SK-N-SH treated with all-trans-retinoic acid at 6 μM for 48 hours (cell line): ENCODE measurements around the gene GGN.

Experiments
- ATAC-seq: fragments of 200-7000 bp; cut with Tn5 transposase; 3 replicates; pipeline ENCODE4 v1.9.1; 2020; ENCODE audit warnings: mild to moderate bottlenecking, moderate library complexity
- BACH2 ChIP-seq: fragments of 250-450 bp; sonication (Bioruptor Pico); IDR thresholded peaks from 2 replicates; pipeline ENCODE4 v1.9.0; 2021; ENCODE audit warnings: mild to moderate bottlenecking, borderline replicate concordance
- CREB5 ChIP-seq: fragments of 250-450 bp; sonication (Bioruptor Pico); IDR thresholded peaks from 2 replicates; pipeline ENCODE4 v1.5.1; 2020; ENCODE audit warnings: low read depth, mild to moderate bottlenecking, moderate library complexity
- CSDC2 ChIP-seq: fragments of 250-450 bp; sonication (Bioruptor Pico); IDR thresholded peaks from 2 replicates; pipeline ENCODE4 v1.5.0; 2020; ENCODE audit warnings: mild to moderate bottlenecking, moderate library complexity
- ESRRG ChIP-seq: fragments of 250-450 bp; sonication (Bioruptor Pico); IDR thresholded peaks from 2 replicates; pipeline ENCODE4 v1.6.1; 2021; ENCODE audit warnings: mild to moderate bottlenecking
- GLIS3 ChIP-seq: fragments of 250-450 bp; sonication (Bioruptor Pico); IDR thresholded peaks from 2 replicates; pipeline ENCODE4 v1.5.0; 2020; ENCODE audit warnings: mild to moderate bottlenecking, moderate library complexity
- ISL1 ChIP-seq: fragments of 250-450 bp; sonication (Bioruptor Pico); IDR thresholded peaks from 2 replicates; pipeline ENCODE4 v2.1.2; 2022; ENCODE audit warnings: mild to moderate bottlenecking, moderate library complexity
- OSR1 ChIP-seq: fragments of 250-450 bp; sonication (Bioruptor Pico); IDR thresholded peaks from 2 replicates; pipeline ENCODE4 v1.8.0; 2022; ENCODE audit warnings: moderate library complexity, mild to moderate bottlenecking, inconsistent platforms
- POU6F1 ChIP-seq: fragments of 250-450 bp; sonication (Bioruptor Pico); IDR thresholded peaks from 2 replicates; pipeline ENCODE4 v1.8.0; 2021; ENCODE audit warnings: low read depth, mild to moderate bottlenecking, moderate library complexity, borderline replicate concordance
- PPARA ChIP-seq: fragments of 250-450 bp; sonication (Bioruptor Pico); IDR thresholded peaks from 2 replicates; pipeline ENCODE4 v1.5.0; 2020; ENCODE audit warnings: mild to moderate bottlenecking, borderline replicate concordance
- RARB ChIP-seq: fragments of 250-450 bp; sonication (Bioruptor Pico); IDR thresholded peaks from 2 replicates; pipeline ENCODE4 v1.8.0; 2021; ENCODE audit warnings: mild to moderate bottlenecking, moderate library complexity
- SNAI2 ChIP-seq: fragments of 250-450 bp; sonication (Bioruptor Pico); IDR thresholded peaks from 2 replicates; pipeline ENCODE4 v1.5.0; 2020; ENCODE audit warnings: mild to moderate bottlenecking, moderate library complexity
- TCF4 ChIP-seq: fragments of 250-450 bp; sonication (Bioruptor Pico); IDR thresholded peaks from 2 replicates; pipeline ENCODE4 v1.8.0; 2021; ENCODE audit warnings: mild to moderate bottlenecking, moderate library complexity, borderline replicate concordance
- TOX ChIP-seq: fragments of 250-450 bp; sonication (Bioruptor Pico); IDR thresholded peaks from 2 replicates; pipeline ENCODE4 v1.8.0; 2021; ENCODE audit warnings: mild to moderate bottlenecking, moderate library complexity, borderline replicate concordance
- TSHZ2 ChIP-seq: fragments of 250-450 bp; sonication (Bioruptor Pico); IDR thresholded peaks from 2 replicates; pipeline ENCODE4 v1.5.0; 2020; ENCODE audit warnings: mild to moderate bottlenecking, moderate library complexity
- ZC3H10 ChIP-seq: fragments of 250-450 bp; sonication (Bioruptor Pico); IDR thresholded peaks from 2 replicates; pipeline ENCODE4 v1.5.1; 2021; ENCODE audit warnings: mild to moderate bottlenecking, moderate library complexity
- ZFP3 ChIP-seq: fragments of 250-450 bp; sonication (Bioruptor Pico); IDR thresholded peaks from 2 replicates; pipeline ENCODE4 v1.5.0; 2020; ENCODE audit warnings: mild to moderate bottlenecking, moderate library complexity
- ZFP30 ChIP-seq: fragments of 450-650 bp; formaldehyde crosslinking; IDR thresholded peaks from 2 replicates; pipeline ENCODE4 v1.5.0; 2022; ENCODE audit warnings: mild to moderate bottlenecking, moderate library complexity
- ZNF565 ChIP-seq: fragments of 450-650 bp; formaldehyde crosslinking; conservative IDR thresholded peaks from 2 replicates; pipeline ENCODE4 v1.5.0; 2020; ENCODE audit warnings: low read depth, mild to moderate bottlenecking, moderate library complexity
- ZNF8 ChIP-seq: fragments of 450-650 bp; formaldehyde crosslinking; IDR thresholded peaks from 2 replicates; pipeline ENCODE4 v1.5.0; 2020; ENCODE audit warnings: mild to moderate bottlenecking, moderate library complexity
- TF ChIP-seq, protein P1 (sequence below): fragments of 250-450 bp; sonication (Bioruptor Pico); IDR thresholded peaks from 2 replicates; pipeline ENCODE4 v1.8.0; 2020; ENCODE audit warnings: mild to moderate bottlenecking, moderate library complexity, borderline replicate concordance

GGN gene

DNA sequence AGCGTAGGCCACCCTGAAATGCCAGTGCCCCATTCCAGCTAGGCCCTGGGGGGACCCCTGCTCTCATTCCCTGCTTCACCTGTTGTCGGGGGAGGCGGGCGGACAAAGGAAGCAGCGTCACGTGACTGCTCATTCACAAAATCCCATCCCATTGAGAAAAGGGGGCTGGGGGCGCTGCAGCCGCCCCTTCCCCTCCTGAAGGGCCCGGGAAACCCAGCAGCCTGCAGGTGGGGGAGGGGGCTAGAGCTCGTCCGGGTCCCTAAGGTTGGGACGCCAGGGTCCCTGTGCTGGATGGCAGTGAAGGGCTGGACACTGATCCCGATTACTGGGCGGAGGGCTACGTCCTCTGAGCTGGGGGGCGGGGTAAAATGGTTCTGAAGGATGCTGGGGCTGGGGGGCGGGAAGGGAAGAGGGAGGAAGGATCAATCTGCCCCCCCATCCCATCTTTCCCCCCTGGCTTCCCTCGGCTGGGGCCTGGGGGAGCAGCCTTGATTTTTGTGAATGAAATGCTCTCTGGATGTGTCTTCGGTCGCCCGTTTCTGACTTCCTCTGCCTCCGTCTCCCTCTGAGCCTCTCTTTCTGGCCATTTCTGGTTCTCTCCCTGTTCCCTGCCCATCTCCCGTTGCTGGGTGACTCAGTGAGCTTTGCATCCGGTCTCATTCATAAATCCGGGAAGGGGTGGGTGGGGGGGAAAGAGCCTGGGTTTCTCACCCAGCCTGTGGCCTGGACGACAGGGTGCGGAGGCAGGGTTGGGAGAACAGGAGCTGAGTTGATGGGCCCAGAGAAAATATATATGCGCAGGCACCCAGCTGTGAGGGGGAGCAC lies 1.5 kb upstream of the GGN start:
- peak; percentile 11 for ATAC-seq
- no peak for TF ChIP-seq OSR1 (CRISPR knock-in tag)
- TF ChIP-seq, protein P1, sequence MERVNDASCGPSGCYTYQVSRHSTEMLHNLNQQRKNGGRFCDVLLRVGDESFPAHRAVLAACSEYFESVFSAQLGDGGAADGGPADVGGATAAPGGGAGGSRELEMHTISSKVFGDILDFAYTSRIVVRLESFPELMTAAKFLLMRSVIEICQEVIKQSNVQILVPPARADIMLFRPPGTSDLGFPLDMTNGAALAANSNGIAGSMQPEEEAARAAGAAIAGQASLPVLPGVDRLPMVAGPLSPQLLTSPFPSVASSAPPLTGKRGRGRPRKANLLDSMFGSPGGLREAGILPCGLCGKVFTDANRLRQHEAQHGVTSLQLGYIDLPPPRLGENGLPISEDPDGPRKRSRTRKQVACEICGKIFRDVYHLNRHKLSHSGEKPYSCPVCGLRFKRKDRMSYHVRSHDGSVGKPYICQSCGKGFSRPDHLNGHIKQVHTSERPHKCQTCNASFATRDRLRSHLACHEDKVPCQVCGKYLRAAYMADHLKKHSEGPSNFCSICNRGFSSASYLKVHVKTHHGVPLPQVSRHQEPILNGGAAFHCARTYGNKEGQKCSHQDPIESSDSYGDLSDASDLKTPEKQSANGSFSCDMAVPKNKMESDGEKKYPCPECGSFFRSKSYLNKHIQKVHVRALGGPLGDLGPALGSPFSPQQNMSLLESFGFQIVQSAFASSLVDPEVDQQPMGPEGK (CRISPR knock-in tag): peak; percentile 12; the same call in 1 of the 2 replicates

GRCh38 chr19:38388349-38389100 lies 691 bp upstream of the GGN start, which contains the start of gene SPRED3:
TSS of gene SPRED3 (plus strand) at chr19:38388697. CDS start at chr19:38390303, 1,606 bp downstream.
- peak; percentile 45 for ATAC-seq
- TF ChIP-seq ISL1 (no peak), POU6F1 (CRISPR knock-in tag) (no peak), SNAI2 (CRISPR knock-in tag) (no peak), OSR1 (CRISPR knock-in tag) (no peak), TSHZ2 (CRISPR knock-in tag) (no peak)
- TF ChIP-seq, protein P1 (CRISPR knock-in tag): peak; percentile 90; the same call in 1 of the 2 replicates

GRCh38 chr19:38386971-38387549 lies 774 bp downstream of the GGN start:
- ATAC-seq: peak; percentile 0; the same call in 1 of the 3 replicates
- TF ChIP-seq TOX (CRISPR knock-in tag) (no peak), PPARA (CRISPR knock-in tag) (no peak), ZNF565 (CRISPR knock-in tag) (no peak), ESRRG (no peak), ZFP30 (CRISPR knock-in tag) (no peak), SNAI2 (CRISPR knock-in tag) (no peak), RARB (CRISPR knock-in tag) (no peak), CREB5 (CRISPR knock-in tag) (no peak), BACH2 (CRISPR knock-in tag) (no peak), ISL1 (no peak), CSDC2 (CRISPR knock-in tag) (no peak), ZFP3 (CRISPR knock-in tag) (no peak), OSR1 (CRISPR knock-in tag) (no peak), TCF4 (no peak), GLIS3 (CRISPR knock-in tag) (no peak), ZNF8 (no peak), POU6F1 (CRISPR knock-in tag) (no peak), ZC3H10 (CRISPR knock-in tag) (no peak)
- TF ChIP-seq, protein P1 (CRISPR knock-in tag): no peak
